NCI-H1436 (cell line): ENCODE measurements around the gene YIF1B.

ENCODE experiments used
- DNase-seq: peaks from one replicate; lab custom pipeline; 2025; lab: John Stamatoyannopoulos, UW

YIF1B gene

DNA sequence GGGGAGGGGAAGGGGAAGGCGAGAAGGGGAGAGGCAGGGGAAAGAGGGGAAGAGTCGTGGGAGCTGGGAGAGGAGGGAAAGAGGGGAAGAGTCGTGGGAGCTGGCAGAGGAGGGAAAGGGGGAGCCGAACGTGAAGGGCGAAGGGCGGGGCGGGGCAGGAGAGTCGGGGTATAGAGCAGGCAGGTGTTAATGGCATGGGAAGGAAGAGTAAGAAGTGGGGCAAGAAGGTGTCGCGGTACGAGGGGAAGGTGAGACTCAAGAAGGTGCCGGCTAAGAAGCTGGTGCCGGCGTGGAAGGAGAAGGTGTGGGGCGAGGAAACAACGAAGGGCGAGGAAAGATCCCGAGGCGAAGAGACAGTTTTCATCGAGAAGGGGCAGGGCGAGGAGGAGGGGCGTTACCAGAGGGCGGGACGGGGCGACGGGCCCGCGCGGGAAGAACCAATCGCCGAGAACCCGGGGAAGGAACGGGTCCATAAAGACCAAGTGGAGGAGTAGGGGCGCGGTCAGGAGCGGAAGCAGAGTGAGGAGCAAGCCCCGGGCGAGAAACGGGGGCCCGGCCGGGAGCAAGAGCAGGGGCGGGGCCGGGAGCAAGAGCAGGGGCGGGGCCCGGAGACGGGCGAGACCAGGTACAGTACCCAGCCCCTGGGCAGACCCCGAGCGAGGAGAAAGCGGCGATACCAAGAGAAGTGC is 20.3 kb upstream of the YIF1B start:
- DNase-seq: peak; percentile 96

DNA sequence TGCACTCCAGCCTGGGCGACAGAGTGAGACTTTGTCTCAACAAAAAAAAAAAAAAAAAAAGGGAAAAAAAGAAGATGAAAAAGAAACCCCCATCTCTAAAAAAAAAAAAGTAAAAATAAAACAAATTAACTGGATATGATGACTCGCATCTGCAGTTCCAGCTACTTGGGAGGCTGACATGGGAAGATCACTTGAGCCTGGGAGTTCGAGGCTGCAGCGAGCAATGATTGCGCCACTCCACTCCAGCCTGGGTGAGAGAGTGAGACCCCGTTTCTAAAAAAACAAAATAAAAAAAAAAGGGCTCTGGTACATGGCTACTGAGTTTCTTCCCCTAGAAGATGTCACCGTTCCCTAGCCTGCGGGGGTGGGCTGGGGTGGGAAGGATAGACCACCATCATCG is 17.5 kb upstream of the YIF1B start:
- DNase-seq: no peak

DNA sequence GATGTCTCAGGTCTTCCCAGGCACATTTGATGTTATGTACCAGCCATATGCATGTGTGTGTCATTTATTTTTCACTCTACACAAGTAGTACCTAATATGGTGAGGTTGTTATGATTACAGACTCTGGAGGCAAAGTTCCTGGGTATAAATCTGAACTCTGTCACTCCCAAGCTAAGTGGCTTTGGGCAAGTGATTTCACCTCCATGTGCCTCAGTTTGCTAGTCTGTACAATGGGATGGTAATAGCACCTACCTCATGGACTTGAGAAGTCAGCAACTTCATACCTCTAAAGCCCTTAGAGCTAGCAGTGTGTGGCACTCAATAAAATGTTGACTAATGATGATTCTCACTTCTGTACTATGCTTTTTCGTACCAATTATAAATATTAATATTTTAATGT is 16.0 kb upstream of the YIF1B start:
- DNase-seq: no peak

DNA sequence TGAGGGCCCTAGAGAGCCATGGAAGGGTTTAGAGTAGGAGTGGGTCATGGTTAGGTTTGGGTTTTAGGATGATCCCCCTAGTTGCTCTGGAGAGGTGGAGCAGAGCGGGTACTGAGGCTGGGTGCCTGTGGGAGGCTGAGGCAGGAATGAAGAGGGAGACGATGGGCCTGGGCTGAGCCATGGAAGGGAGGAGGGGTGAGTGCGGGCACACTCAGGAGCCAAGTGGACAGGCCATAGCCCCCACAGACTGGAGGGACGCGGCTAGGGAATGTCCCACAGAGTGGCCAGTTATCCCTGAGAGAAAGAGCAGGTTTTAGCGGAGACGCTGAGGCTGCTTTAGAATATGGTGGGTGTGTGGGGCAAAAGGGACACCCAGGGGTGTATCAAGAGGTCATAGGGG is 13.9 kb upstream of the YIF1B start:
- DNase-seq: no peak

DNA sequence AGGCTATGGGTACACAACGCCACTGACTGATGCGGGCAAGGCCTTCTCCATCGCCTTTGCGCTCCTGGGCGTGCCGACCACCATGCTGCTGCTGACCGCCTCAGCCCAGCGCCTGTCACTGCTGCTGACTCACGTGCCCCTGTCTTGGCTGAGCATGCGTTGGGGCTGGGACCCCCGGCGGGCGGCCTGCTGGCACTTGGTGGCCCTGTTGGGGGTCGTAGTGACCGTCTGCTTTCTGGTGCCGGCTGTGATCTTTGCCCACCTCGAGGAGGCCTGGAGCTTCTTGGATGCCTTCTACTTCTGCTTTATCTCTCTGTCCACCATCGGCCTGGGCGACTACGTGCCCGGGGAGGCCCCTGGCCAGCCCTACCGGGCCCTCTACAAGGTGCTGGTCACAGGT is 10.8 kb upstream of the YIF1B start:
- DNase-seq: no peak

DNA sequence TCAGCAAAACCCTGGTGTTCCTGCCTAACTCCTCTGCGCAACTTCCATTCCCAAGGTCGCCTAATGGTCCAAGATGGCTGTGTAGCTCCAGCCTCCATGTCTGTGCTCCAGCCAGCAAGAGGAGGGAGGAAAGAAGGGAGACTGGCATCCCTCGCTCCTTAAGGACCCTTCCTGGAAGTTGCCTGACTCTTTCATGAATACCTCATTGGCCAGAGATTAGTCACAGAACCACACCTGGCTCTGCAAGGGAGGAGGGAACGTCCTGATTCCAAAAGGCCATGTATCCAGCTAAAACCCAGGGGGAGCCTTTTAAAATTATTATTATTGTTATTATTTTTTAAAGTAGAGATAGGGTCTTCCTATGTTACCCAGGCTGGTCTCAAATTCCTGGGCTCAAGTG is 8.7 kb upstream of the YIF1B start:
- no peak for DNase-seq

DNA sequence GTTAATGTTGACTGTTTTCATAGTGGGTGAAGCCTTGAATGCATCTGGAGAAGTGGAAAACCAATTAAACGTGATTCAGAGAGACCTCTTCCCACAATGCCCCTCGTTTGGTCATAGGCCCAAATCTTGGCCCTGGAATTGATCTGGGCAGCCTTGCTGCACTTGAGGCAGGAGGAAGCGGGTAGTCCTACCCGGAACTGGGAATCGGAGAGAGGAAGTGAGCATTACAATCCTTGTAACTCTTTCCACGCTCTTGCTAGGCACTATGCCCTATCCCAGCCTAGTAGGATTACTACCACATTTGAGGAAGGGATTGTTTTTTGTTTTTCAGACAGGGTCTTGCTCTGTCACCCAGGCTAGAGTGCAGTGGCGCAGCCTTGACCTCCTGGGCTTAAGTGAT is 7.5 kb upstream of the YIF1B start:
- DNase-seq: no peak

DNA sequence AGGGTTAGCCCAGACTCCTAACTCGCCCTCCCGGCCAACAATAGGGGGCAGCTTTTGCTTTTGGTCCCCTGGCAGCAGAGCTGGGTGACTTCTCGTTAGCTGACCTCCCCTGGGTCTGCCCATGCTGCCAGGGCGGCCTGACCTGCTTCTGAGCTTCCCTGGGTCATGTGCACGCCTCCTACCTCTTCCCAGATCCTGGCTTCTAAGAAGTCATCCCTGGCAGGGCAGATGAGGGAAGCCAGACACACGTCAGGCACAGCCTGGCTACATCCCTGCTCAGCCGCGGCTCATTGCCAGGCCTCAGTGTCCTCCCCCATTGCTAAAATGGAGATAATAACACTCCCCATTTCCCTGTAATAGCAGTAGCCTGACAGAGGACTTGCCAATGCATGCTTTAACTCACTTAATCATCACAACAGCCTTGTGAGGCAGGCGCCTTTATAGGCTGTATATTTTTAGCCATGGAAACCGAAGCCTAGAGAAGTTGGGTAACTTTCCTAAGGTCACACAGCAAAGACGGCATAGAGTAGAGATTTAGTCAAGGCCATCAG is 6.0 kb upstream of the YIF1B start:
- no peak for DNase-seq

DNA sequence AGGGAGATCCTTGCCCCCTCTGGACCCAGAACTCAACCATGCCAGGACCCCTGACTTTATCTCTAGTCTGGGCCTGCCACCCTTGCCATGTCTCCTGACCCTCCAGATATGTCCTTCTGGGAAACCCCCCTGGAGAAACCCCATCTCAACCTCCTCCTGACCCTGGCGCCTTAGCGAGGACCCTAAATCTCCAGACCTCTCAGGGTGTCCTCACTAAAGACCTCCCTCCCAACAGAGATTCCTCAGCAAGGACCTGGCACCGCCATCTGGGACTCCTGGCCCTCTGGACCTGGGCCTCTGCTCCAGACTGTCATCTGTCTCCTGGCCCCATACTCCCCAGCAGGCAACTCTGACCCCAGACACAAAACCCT is 5.2 kb upstream of the YIF1B start:
- no peak for DNase-seq

DNA sequence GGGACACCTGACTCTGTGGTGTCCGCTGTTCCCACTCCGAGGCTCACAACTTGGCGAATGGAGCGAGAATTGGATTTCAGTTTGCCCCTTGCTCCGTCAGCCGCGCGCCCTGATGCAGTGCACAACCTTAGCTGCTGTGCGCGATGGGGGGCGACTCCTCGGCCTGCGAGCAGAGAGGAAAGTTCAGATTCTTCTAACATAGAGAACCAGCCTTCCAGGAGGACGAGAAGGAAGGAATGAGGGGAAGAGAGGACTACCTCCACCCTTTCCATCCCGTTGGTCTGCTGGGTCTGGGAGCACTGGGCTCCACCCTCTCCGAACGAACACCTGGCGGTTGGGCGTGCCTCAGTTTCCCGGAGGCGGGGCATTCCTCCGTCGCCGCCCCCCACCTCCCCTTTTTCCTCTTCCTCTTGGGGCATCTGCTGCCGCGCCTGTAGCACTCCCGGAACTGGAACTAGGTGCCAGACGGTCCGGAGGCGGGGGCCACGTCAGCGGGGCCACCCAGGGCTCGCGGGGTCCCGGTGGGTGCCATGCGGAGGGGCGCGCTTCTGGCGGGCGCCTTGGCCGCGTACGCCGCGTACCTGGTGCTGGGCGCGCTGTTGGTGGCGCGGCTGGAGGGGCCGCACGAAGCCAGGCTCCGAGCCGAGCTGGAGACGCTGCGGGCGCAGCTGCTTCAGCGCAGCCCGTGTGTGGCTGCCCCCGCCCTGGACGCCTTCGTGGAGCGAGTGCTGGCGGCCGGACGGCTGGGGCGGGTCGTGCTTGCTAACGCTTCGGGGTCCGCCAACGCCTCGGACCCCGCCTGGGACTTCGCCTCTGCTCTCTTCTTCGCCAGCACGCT is 3.9 kb upstream of the YIF1B start, which contains the start of gene KCNK6:
TSS of gene KCNK6 (plus strand) at position 425 of the 838 bp plus-strand sequence. CDS start at position 531, 106 bp downstream.
- DNase-seq: no peak

DNA sequence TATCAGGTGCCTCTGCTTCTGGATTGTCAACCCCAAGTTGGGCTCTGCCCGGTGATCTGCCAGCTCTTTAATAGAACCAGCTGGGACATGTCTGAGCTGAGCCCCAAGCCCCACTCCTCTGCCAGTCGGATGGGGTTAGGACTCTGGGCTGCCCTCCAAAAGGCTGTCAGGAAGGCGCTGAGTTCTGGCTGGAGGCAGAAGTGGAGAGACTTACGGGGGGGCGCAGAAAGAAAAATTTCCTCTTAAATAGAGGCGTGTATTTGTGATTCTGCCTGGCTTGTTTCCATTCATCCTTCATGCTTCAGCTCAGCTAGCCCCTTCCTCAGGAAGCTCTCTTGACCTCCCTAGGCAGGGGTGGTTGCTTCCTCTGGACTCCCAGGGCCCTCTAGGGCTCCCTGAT is 2.9 kb upstream of the YIF1B start:
- DNase-seq: no peak

DNA sequence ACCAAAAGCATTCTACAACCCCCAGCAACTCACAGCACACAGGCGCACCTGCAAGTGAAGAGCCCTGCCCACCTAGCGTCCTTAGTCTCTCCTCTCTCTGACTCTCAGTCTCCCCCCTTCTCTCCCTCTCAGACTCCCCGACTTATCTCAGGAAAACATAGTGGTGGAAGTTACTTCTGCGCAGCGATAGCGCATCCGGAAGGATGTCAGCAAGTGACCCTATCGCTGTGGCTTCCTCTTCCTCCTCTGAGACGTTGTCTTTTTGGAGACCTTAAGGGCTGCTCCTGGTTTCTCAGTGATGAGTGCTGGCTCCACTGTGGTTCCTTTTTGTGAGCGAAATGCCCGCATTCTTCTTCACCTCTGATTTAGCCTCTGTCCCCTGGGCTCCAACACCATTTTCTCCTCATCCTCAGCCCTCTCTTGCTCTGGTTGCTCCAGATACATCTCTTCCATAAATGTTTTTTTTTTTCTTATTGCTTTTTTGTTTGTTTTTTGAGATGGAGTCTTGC is 1.4 kb upstream of the YIF1B start:
- no peak for DNase-seq

DNA sequence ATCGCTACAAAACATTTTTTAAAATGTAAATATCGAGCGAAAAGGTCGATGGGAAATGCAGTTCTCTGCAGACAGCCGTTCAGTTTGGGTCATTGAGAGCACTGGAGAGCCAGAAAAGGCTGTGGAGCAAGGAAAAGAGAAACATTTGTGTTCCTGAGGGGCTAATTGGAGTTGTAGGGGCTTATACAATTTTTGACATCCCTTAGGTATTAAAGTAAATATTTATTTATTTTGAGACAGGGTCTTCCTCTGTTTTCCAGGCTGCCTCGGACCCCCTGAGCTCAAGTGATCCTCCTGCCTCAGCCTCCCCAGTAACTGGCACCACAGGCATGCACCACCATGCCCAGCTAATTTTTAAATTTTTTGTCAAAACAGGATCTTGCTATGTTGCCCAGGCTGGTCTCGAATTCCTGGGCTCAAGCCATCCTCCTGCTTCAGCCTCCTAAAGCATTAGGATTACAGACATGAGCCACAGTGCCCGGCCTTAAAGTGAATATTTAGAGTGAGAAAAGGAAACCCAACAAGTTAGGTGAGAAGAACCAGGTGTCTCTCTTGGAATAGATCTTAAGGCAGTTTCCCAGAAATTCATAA is 825 bp upstream of the YIF1B start:
- DNase-seq: no peak

DNA sequence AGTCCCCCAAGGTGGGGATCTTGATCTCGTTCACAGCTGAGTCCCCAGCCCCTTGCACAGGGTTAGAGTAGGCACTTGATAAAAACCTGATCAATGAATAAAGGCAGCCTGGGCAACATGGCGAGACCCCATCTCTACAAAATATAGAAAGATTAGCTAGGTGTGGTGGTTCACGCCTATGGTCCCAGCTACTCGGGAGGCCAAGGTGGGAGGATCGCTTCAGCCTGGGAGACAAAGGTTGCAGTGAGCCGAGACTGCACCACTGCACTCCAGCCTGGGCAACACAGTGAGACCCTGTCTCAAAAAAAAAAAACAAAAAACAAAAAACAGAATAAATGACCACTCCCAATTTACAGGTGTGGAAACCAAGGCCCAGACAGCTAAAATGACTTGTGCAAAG is 4.8 kb downstream of the YIF1B start:
- no peak for DNase-seq

DNA sequence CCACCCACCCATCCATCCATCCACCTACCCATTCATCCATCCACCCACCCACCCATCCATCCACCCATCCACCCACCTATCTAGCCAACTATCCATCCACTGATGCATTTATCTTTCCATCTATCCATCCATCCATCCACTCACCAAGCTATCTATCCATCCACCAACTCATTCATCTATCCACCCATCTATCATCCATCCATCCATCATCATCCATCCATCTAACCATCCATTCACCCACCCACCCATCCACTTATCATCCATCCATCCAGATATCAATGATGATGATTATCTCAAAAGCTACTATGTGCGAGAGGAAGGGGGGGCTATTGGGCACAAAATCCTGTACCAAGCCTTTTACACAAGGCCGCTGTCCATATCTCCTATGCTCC is 5.5 kb downstream of the YIF1B start:
- DNase-seq: no peak

DNA sequence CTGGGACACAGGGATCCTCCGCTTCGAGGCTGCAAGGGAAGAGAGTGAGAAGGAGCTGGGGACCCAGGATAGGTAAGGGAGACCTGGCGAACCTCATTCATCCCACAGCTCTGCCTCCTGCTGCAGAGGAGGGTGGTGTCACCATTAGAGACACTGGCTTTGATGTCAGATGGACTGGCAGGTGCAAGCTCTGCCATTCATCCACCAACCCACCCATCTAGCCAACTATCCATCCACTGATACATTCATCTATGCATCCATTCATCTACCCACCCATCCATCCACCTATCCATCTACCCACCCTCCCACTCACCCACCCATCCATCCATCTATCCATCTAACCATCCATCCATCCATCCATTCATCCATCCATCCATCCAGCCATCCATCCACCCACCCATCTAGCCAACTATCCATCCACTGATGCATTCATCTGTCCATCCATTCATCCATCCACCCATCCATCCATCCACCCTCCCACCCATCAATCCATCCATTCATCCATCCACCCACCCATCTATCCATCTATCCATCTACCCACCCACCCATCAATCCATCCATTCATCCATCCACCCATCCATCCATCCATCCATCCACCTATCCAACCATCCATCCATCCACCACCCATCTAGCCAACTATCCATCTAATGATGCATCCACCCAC is 6.0 kb downstream of the YIF1B start:
- DNase-seq: no peak

DNA sequence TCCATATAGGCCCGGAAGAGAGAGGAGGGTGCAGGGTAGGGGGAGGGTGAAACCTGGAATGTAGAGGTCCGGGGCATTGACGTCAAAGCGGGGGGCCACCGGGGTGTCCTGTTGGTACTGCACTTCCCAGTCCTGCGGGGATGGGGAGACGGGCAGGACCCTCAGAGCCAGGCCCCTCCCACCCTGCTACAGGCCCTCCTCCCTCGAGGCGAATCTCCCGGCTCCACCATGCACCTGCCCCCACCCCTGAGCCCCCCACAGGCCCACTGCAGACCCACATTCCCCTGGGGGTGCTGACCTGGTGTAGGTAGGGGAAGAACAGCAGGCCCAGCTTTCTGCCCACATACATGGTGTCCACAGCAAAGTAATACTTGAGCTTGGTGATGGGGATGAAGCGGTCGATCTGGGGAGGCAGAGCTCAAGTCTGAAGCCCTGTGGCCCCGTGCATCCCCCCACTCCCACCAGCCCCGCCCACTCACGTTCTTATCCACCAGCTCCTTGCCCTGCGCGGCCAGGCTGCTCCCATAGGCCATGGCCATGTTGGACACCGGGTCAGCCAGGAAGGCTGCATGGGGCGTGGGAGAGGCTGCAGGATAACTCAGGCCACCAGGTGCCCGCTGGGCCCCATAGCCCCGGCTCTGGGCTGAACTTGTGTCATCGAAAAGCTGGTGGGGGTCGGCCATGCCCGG is 6.7 kb downstream of the YIF1B start:
- DNase-seq: no peak

DNA sequence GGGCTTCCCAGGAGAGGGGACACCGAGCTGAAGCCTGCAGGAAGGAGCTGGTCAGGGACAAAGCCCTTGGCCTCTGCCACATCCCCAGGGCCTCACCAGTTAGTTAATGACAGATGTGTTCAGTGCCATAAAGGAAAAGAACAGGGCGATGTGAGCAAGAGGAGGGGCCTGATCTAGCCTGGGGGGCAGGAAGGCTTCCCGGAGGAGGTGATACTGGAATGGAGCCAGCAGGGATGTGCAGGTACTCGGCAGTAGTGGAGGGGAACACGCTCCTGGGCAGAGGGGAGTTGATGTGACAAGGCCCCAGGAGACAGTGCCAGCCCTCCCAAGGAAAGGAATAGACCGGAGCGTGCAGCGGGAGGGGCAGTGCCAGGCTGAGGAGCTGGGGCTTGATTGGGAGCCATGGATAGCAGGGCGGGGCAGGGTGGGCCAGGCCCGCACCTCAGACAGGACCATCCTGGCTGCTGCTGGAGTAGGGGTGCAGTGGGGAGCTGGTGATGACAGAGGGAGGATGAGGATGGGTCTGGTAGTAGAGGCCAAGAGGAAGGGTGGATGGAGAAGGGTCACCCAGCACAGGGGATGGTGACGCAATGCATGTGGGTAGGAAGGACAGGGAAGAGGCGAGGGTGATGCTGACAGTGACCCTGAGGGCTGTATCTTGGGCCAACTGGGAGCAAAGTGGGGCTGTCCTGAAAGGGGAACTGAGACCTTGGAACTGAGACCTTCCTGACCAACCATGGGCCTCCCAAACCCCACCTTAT is 7.6 kb downstream of the YIF1B start:
- no peak for DNase-seq

DNA sequence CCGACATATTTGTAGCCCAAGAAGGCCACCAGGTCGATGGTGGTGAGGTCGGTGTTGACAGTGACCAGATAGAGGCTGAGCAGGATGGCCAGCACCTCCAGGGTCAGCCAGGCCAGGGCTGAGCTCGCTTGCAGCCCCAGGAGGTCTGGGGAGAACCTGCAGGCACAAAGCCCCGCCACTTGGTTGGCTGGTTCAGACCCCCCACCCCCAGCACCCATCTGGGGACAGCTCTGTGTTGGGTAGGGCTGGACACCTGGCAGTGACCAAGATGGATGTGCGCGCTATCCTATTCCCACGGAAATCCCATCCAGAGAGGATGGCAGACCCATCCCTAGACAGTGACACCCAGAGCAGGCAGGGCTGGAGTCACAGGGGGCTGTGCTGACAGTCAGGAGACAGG is 8.2 kb downstream of the YIF1B start:
- DNase-seq: no peak

DNA sequence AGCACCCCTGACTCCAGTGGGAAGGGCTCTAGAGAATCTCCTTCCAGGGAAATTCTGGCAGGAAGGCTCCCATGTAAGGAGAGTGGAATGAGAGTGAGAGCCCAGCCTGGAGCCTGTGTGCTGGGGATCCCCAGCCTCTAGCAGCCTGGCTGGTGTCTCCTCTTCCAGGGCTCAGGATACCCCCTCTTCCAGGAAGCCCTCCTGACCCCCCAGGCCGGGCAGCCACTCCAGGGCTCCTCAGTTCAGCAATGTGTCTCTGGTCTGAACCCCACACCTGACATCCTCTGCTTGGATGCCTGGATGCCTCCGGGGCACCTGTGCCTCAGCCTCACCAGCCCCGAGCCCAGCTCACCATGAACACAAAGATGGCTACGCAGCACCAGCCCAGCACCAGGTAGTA is 8.7 kb downstream of the YIF1B start:
- DNase-seq: no peak

DNA sequence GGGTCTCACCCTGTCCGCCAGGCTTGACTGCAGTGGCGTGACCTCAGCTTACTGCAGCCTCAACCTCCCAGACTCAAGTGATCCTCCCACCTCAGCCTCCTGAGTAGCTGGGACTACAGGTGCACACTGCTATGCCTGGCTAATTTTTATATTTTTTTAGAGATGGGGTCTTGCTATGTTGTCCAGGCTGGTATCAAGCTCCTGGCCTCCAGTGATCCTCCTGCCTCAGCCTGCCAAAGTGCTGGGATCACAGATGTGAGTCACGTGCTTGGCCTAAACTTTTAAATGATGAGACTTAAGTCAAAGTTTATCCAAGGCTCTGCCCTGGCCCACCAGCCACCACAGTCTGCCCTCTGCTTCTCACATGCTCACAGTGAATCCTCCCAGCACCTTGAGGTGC is 9.5 kb downstream of the YIF1B start:
- no peak for DNase-seq
